Type B pancreatic cell (in vitro differentiated cells): ENCODE measurements around the gene SPC24. TPM values are rescaled to one million over a fixed set of nuclear protein-coding genes. Genes with fewer than 3 reads are reported as not detected.

Experiments
- DNase-seq: peaks from one replicate; pipeline ENCODE4 v3.0.0; 2021; ENCODE audit warnings: mixed read lengths; ENCODE audit not compliant: unreplicated experiment; ENCODE audit errors: extremely low spot score
- H3K27ac Mint-ChIP-seq: 2 replicates; pipeline ENCODE4 v1.8.0; 2021; ENCODE audit warnings: mild to moderate bottlenecking, mixed read lengths
- H3K27me3 Mint-ChIP-seq: 2 replicates; pipeline ENCODE4 v1.8.0; 2021; ENCODE audit warnings: mixed read lengths
- H3K36me3 Mint-ChIP-seq: 2 replicates; pipeline ENCODE4 v1.8.0; 2021; ENCODE audit warnings: mixed read lengths
- H3K4me1 Mint-ChIP-seq: one replicate; pipeline ENCODE4 v1.8.0; 2021; ENCODE audit warnings: mixed read lengths; ENCODE audit not compliant: unreplicated experiment
- H3K4me3 Mint-ChIP-seq: 2 replicates; pipeline ENCODE4 v1.8.0; 2021; ENCODE audit warnings: mild to moderate bottlenecking, mixed read lengths
- H3K9me3 Mint-ChIP-seq: 2 replicates; pipeline ENCODE4 v1.8.0; 2021; ENCODE audit warnings: mixed read lengths
- total RNA-seq: library from RNA; stranded (reverse); gene quantifications from 2 replicates; pipeline ENCODE4 v1.2.1, GENCODE V29; 2021; ENCODE audit warnings: low replicate concordance
- TF ChIP-seq, protein P1 (sequence below): fragments of 200-600 bp; sonication (generic); conservative IDR thresholded peaks from 2 replicates; pipeline ENCODE4 v1.5.0; 2021; ENCODE audit warnings: antibody characterized with exemption, mild to moderate bottlenecking

The SPC24 gene
- total RNA-seq, 1 donor from 2014 or later = 43.2 TPM

DNA sequence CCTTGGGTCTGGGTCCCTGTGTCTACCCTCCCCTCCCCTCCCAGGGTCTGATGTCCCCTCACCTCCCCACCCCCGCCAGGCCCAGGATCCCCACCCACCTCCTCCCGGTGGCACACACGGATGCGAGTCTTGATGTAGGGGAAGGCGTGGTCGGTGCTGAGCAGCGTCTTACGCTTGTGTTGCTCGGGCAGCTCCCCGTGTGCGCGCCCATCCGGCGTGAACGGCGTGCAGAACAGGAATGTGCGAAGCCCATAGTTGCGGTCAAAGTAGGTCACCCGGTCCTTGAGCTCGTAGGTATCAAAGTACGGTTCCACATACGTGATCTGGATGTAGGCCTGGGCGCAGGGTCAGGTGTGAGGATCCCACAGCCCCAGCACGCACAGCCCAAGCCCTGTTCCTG, 46.2 kb upstream of the SPC24 start:
- Mint-ChIP-seq H3K27me3 (no peaks in the 10 kb centered on the region), H3K9me3 (no peaks in the 10 kb centered on the region), H3K4me3 (no peak overlapping the region), H3K4me1 (peaks cover 5% of the 10 kb centered on the region), H3K27ac (no peak overlapping the region), H3K36me3 (no peaks in the 10 kb centered on the region)
- TF ChIP-seq, protein P1, sequence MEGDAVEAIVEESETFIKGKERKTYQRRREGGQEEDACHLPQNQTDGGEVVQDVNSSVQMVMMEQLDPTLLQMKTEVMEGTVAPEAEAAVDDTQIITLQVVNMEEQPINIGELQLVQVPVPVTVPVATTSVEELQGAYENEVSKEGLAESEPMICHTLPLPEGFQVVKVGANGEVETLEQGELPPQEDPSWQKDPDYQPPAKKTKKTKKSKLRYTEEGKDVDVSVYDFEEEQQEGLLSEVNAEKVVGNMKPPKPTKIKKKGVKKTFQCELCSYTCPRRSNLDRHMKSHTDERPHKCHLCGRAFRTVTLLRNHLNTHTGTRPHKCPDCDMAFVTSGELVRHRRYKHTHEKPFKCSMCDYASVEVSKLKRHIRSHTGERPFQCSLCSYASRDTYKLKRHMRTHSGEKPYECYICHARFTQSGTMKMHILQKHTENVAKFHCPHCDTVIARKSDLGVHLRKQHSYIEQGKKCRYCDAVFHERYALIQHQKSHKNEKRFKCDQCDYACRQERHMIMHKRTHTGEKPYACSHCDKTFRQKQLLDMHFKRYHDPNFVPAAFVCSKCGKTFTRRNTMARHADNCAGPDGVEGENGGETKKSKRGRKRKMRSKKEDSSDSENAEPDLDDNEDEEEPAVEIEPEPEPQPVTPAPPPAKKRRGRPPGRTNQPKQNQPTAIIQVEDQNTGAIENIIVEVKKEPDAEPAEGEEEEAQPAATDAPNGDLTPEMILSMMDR = no peak
- no peak for DNase-seq

DNA sequence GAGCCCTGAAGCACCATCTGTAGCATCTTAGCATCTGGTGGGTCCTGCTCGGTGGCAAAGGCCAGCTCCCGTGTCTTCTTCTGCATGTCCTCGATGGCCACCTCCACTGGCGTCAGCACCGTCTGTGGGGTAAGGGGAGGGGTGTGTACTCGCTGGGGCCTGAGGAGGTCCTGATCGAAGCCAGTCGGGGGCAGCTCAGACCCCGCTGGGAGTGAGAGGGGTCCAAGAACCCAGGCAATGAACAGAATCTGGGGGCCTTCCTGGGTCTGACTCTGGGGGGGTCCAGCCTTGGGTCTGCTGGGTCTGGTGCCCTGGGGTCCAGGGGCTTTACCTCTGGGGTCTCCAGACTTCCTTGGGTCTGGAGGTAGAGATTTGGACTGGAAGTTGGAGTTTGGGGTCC, 45.3 kb upstream of the SPC24 start:
- H3K27me3 Mint-ChIP-seq = no peaks in the 10 kb centered on the region
- TF ChIP-seq, protein P1 = no peak
- H3K4me1 Mint-ChIP-seq = peaks cover 5% of the 10 kb centered on the region
- H3K36me3 Mint-ChIP-seq = no peaks in the 10 kb centered on the region
- DNase-seq = no peak
- no peak overlapping the region for H3K27ac Mint-ChIP-seq
- H3K4me3 Mint-ChIP-seq = no peak overlapping the region
- H3K9me3 Mint-ChIP-seq = no peaks in the 10 kb centered on the region

DNA sequence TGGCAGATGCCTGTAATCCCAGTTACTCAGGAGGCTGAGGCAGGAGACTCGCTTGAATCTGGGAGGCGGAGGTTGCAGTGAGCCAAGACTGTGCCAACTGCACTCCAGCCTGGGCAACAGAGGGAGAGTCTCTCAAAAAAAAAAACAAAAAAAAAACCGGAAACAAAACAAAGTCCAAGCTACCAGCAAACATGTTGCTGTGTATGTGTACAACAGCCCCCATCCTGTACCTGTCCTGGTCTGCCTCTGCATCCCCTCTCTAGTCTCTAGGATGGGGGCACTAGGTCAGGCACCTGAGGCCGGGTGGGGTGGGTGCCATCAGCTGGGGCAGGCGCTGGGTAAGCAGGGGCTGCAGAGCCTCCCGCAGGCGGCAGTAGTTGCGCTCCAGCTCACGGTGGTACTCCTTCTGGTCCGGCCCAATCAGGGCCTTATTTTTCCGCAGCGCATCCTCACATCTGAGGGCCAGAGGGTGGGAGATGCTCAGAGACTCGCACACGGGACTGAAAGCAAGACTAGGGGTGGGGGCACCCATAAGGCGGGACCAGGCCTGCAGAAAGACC, 44.5 kb upstream of the SPC24 start:
- no peak overlapping the region for H3K27ac Mint-ChIP-seq
- peaks cover 3% of the 10 kb centered on the region for H3K36me3 Mint-ChIP-seq
- H3K4me1 Mint-ChIP-seq = peaks cover 10% of the 10 kb centered on the region
- H3K4me3 Mint-ChIP-seq = no peak overlapping the region
- no peaks in the 10 kb centered on the region for H3K27me3 Mint-ChIP-seq
- no peak for DNase-seq
- TF ChIP-seq, protein P1 = no peak
- no peaks in the 10 kb centered on the region for H3K9me3 Mint-ChIP-seq

DNA sequence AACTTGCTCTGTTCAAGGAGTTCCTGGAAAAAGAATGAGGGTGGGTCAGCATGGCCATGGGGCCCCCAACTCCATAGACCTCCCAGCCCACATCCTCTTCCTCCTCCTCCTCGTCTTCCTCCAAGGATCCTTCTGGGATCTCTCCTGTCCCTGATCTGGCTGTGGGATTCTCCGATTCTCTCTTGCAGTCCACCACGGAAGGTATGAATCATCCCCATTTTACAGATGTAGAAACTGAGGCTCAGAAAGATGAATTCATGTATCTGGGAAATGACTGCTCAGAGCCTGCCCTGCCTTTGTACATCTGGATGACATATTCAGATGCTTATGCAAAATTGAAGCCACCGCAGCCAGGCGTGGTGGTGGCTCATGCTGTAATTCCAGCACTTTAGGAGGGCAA, 43.9 kb upstream of the SPC24 start:
- H3K4me1 Mint-ChIP-seq = peaks cover 9% of the 10 kb centered on the region
- no peaks in the 10 kb centered on the region for H3K9me3 Mint-ChIP-seq
- peaks cover 3% of the 10 kb centered on the region for H3K36me3 Mint-ChIP-seq
- no peak overlapping the region for H3K27ac Mint-ChIP-seq
- no peaks in the 10 kb centered on the region for H3K27me3 Mint-ChIP-seq
- peak overlapping the region; percentile 61 for H3K4me3 Mint-ChIP-seq
- no peak for DNase-seq
- TF ChIP-seq, protein P1 = no peak

DNA sequence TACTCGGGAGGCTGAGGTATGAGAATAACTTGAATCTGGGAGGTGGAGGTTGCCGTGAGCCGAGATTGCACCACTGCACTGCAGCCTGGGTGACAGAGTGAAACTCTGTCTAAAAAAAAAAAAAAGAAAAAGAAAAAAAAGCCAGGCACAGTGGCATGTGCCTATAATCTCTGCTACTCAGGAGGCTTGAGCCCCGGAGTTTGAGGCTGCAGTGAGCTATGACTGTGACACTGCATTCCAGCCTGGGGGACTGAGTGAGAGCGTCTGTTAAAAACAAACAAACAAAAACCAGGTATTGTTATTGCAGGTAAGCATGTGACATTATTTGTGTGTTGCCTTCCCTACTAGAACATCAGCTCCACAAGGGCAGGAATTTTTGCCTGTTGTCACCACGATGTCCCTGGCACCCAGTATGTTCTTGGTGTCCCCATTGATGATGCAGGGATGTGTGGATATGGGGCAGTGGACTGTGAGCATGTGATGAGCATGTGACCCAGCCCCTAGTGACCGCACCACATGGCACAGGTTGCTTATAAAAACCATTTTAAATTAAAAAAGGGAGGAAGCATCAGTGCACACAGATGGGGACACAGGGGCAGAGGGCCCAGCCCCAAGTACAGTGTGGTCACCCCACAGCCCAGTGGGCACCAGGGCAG, 43.3 kb upstream of the SPC24 start:
- Mint-ChIP-seq H3K36me3 (peaks cover 3% of the 10 kb centered on the region), H3K27me3 (no peaks in the 10 kb centered on the region), H3K4me1 (peaks cover 5% of the 10 kb centered on the region), H3K27ac (peak overlapping the region; percentile 74), H3K4me3 (peak overlapping the region; percentile 70), H3K9me3 (no peaks in the 10 kb centered on the region)
- TF ChIP-seq, protein P1 = no peak
- DNase-seq = no peak
